HG02852 (cell line): Measurements from ENCODE around the gene GPX1.
"Not testable (repeated sequence)": the region's sequence is repeated elsewhere in the genome, so short reads cannot be mapped to it uniquely, and the experiment has no call there.

Experiments used
- ATAC-seq: cut with Tn5 transposase; IDR thresholded peaks from one replicate; pipeline ENCODE4 v1.9.1; 2021; ENCODE audit warnings: mild to moderate bottlenecking, moderate library complexity; ENCODE audit not compliant: unreplicated experiment

GPX1 gene

DNA sequence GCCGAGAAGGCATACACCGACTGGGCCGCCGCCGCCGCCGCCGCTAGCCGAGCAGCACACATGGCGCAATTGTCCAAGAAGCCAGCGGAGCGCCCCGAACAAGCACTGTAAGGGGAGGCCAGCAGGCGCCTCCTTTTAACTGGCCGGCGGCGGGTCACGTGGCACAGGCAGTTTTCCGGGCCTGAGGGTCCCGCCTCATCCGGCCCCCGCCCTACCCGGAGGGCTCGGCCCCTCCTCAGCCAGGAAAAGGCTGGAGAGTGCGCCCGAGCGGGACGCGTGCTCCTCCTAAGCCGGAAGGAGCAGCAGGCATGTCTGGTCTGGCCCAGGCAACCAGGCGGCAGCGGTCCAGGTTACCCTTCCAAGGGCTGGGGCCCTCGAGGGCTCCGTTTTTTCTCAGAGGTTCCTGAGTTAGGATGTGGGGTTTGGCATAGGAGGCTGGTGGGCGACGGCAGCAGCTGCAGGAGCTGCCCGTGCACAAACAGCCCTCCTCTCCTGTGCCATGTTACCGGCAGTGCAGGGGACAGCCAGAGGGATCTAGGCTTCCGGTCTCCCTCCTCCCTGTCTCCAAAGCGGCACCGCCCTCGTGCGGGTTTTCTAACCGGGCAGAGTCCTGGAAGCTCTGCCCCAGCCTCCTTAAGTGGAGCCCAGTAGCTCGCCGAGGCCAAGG, at the start of gene GPX1:
Gene GPX1, minus strand, starts transcription at position 137 of the 667 bp plus-strand sequence. Its CDS starts 75 bp downstream, at position 62.
- ATAC-seq = peak; percentile 86

DNA sequence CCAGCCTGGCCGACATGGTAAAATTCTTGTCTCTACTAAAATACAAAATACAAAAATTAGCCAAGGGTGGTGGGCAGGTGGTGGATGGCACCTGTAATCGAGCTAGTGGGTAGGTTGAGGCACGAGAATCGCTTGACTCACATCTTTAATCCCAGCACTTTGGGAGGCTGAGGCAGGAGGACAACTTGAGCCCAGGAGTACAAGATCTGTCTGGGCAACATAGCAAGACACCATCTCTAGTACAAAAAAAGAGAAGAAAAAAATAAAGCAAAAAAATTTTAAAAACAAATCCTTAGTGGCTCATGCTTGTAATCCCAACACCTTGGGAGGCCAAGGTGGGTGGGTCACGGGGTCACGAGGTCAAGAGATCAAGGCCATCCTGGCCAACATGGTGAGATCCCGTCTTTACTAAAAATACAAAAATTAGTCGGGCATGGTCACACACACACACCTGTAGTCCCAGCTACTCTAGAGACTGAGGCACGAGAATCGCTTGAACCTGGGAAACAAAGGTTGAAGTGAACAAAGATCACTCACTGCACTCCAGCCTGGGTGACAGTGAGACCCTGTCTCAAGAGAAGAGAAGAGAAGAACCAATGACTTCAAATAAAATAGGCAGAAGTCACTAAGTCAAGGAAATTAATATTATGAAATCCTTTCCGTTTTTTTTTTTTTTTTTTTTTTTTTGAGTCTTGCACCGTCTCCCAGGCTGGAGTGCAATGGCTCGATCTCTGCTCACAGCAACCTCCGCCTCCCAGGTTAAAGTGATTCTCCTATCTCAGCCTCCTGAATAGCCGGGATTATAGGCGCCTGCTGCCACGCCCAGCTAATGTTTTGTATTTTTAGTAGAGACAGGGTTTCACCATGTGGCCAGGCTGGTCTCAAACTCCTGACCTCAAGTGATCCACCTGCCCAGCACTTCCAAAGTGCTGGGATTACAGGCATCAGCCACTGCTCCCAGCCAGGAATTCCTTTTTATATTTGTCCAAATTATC, 48.7 kb upstream of the GPX1 start:
- ATAC-seq = no peak

DNA sequence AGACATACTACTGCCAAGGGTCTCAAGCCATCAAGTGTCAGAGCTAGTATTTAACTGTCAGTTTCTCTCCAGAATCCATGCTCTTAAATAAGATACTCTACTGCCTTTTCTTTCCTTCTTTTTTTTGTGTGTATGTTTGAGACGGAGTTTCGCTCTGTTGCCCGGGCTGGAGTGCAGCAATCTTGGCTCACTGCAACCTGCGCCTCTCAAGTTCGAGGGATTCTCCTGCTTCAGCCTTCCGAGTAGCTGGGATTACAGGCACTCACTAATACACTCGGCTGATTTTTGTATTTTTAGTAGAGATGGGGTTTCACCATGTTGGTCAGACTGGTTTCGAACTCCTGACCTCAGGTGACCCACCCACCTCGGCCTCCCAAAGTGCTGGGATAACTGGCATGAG, 47.4 kb upstream of the GPX1 start:
- not testable (repeated sequence) for ATAC-seq

DNA sequence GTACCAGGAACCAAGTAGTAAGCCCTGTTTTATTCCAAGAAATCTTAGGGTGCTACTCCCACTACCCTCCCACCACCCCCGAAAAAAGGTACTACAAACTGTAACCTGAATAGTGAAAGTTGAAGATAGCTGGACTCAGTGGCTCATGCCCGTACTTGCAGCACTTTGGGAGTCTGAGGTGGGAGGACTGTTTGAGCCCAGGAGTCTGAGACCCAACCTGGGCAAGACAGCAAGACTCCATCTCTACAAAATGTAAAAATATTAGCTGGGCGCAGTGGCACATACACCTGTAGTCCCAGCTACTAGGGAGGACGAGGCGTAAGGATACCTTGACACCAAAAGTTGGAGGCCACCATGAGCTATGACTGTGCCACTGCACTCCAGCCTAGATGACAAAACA, 45.7 kb upstream of the GPX1 start:
- ATAC-seq = no peak

DNA sequence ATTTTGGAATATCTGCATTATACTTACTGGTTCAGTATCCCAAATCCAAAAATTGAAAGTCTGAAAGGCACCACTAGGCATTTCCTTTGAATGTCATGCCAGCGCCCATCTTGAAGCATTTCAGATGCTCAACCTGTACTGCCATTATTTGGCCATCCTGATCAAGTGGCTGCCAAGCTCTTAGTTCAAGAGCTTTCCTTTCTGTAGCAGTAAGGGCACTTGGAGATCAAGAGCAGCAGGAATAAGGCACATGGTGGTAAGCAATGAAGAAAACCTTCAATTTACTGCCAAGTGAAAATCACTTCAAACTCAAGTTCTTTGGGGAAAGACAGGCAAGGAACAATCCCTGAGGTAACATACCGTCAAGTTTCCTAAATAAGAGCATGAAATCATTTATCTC, 43.6 kb upstream of the GPX1 start:
- ATAC-seq = no peak

DNA sequence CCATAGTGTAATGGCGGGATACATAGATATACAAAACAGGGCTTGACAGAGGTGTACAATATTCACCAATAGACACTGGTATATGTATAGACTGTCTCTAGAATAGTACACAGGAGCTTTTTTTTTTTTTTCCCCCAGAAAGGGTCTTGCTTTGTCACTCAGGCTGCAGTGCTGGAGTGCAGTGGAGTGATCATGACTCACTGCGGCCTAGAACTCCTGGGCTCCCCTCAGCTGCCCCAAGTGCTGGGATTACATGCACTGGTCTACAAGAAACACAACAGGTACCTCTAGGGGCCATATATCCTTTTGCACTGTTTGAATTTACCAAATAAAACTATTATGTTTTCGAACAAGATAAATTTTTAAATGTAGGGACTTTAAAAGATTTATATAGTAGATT, 41.3 kb upstream of the GPX1 start:
- no peak for ATAC-seq

DNA sequence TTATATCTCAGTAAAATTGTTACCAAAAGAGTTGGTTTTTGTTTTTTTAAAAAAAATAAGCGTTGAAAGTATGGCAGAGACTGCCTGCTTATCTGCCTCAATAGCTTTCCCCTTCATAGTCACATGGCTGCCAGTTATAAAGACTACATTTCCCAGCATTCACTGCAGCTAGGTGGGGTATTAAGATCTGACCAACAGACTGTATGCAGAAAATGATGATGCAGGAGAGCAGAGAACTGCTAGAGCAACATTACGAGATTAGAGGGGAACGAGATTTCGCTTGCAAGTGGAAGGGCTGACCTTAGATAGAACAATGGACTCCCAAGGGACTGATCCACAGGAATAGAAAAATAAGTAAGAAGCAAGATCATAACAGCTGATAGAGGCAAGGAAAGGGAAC, 39.3 kb upstream of the GPX1 start:
- no peak for ATAC-seq

DNA sequence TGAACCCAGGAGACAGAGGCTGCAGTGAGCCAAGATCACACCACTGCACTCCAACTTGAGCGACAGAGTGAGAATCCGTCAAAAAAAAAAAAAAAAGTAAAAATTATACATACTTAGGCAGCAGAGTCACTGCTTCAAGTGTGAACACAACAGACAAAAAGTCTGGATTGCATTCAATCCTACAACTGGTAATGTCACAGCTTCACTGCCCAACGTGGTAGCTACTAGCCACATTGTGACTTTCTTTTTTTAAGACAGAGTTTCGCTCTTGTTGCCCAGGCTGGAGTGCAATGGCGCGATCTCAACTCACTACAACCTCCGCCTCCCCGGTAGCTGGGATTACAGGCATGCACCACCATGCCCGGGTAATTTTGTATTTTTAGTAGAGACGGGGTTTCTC, 33.2 kb upstream of the GPX1 start:
- ATAC-seq = not testable (repeated sequence)

DNA sequence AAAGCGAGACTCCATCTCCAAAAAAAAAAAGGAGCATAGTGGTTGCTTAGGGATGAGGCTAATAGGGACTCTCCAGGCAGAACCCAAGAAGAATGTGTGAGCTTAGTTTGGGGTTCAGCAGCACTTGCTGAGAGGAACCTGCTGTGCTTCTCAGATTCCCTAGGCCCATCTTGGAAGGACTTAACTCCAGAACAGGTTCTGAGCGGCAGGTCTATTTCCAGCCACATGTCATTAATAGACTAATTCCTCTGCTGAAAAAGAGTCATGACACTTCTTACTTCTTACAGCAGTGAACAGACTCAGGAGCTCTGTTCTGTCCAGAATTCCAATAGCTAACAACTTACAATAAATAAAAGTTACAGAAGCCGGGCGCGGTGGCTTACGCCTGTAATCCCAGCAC, 31.1 kb upstream of the GPX1 start:
- no peak for ATAC-seq

DNA sequence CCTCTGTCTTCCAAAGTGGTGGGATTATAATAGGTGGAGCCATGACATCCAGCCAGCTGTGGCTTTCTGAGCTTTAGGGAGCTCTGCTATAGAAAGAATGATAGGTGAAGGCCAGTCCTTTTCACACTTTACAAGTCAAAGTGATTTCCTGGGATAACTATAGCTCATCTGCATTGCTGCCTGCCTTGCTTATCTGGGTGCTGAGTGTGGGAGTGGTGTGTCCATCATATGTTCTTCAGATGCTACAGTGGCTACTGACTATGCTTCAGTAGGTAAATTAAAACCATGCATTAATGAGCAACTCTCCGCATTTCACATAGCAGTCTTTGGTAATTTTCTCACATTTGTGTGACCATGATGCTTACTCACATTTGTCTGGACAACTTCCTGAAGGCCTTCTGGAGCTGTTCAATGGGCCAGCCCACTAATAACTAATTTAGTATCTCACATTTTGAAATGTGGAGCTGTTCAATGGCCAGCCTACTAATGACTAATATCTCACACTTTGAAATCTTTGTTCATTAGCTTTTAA, 30.2 kb upstream of the GPX1 start:
- ATAC-seq = no peak

DNA sequence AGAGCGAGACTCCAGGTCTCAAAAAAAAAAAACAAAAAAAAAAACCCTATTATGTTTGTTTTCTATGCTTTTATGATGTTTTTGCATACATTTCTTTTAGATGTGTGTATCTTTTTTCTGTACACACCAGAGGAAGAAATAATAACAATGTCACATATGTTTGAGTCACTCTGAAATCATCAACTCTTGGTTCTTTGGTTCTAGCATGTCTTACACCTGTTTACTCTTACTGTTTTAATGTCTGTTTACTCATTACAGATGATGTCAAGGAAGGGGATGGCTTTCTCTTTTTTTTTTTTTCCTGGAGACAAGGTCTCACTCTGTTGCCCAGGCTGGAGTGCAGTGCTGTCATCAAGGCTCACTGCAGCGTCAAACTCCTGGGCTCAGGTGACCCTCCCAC, 29.6 kb upstream of the GPX1 start:
- no peak for ATAC-seq

DNA sequence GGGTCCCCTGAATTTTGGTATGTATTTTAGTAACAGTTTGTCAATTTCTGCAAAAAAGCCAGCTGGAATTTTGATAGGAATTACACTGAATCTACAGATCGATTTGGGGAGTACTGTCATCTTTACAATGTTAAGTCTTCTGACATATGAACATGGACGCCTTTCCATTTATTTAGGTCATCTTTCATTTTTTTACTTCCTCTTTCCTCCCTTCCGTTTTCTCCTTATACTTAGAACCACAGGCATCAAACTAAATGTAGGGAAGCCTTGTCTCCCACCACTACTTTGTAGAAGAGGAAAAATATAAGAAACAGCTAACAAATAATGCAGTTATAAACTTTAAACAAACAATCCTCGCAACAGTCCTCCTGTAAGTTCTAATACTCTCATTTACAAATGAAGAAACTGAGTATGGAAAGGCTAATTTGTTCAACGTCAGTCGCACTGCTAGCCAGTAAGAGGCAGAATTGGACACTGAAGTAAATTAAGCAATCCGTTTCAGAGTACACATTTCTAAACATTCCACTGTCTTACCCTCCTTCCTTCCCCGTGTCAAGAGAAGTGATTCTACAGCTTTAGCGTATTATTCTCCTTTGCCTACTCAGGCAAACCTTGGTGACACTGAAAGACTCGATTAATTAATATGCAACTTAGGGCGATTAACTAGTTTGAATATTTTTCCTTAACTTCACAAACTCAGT, 28.1 kb upstream of the GPX1 start:
- ATAC-seq = no peak

DNA sequence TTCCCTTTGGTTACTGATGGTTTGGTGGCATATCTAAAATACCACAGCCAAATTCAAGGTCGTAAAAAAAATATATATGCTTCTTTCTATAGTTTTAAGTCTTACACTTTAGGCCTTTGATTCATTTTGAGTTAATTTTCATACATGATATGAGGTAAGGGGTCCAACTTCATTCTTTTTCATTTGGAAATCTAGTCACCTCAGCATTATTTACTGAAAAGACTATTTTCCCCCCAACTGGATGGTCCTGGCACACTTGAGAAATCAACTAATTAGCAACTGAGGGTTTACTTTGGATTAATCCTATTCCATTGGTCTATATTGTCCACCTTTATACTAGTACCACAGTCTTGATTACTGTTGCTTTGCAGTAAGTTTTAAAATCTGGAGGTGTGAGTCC, 27.5 kb upstream of the GPX1 start:
- no peak for ATAC-seq

DNA sequence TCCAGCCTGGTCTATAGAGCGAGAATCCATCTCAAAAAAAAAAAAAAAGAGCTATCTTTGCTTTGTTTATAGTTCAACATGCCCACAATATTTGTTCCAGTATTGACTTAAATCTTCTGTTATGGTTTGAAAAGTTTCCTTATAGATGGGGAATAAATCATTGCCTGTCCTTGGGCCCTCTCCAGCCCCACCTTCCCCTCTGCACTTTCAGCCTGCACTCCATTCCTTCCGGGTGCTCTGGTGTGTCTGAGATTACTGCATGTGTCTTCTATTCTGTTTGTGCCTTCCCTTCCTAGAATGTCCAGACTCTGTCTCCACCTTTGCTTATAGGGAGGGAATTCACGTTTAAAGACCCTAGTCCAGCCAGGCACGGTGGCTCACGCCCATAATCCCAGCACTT, 25.2 kb upstream of the GPX1 start:
- ATAC-seq = no peak

DNA sequence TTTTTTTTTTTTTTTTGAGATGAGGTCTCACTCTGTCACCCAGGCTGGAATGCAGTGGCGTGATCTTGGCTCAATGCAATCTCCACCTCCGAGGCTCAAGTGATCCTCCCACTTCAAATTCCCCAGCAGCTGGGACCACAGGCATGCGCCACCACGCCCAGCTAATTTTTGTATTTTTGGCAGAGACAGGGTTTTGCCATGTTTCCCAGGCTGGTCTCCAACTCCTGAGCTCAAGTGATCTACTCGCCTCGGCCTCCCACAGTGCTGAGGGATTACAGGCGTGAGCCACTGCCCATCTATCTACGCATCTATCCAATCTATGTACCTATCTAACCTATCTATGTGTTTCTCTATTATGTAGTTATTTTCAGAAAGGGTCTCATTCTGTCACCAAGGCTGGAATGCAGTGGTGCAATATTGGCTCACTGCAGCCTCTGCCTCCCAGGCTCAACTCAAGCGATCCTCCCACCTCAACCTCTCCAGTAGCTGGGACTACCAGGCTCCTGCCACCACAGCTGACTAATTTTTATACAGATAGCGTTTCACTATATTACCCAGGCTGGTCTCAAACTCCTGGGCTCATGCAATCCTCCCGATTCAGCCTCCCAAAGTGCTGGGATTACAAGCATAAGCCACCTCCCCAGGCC, 20.2 kb upstream of the GPX1 start:
- no peak for ATAC-seq

DNA sequence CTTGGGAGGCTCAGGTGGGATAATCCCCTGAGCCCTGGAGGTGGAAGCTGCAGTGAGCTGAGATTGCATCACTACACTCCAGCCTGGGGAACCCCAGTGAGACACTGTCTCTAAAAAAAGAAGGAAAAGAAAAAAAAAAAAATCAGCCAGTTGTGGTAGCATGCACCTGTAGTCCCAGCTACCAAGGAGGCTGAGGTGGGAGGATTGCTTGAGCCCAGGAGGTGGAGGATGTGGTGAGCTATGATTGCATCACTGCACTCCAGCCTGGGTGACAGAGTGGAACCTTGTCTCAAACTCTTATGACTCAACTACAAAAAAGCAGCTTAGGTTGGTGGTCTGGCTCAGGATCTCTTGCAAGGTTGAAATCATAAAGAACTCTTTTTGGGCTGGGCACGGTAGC, 19.3 kb upstream of the GPX1 start:
- ATAC-seq = no peak

DNA sequence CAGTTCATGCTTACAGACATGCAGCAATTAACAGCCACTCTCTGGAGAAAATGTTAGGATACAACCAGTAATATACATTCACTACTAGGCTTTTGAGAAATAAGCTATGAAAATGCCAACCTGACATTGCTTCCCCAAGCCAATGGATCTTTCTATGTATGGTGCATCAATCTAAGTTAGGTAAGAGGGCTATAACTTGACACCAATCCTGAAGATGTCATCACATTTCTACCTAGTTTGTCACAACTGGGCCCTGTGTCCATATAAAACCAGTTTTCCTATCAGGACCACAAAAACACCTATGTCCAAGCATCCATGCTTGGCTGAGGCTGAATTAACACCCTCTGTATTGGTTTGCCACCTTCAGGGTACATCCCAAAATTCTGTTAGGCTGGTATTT, 13.8 kb upstream of the GPX1 start:
- no peak for ATAC-seq

DNA sequence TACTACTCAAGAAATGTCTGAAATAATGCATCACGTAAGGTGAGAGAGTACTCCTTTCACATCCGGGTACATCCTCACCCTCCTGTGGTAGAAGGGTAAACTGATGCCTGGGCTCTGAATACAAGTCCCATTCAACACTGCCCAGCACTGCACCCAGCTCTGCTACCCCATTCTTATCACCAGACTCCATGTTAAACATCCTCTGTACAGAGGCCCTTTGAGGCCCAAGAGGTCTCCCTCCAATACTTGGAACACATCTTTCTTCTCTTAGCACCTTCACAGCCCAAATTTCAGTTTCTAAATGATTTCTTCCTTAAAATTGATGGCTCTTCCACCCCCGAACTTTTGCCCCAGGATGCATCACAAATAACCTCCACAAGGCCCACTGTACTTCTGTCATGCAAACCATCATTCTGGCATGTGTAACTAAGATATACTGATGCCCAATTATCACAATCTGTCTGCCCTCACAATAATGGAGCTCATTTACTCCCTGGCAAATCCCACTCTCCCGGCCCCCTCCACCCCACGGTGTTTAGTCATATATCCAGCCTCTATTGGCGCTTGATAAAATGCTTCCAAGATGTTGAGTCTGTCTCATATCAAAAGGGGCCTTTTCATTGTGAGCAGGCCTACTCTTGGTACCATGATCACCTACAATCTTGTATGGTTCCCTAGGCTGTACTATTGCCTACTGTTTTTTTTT, 12.6 kb upstream of the GPX1 start:
- no peak for ATAC-seq

DNA sequence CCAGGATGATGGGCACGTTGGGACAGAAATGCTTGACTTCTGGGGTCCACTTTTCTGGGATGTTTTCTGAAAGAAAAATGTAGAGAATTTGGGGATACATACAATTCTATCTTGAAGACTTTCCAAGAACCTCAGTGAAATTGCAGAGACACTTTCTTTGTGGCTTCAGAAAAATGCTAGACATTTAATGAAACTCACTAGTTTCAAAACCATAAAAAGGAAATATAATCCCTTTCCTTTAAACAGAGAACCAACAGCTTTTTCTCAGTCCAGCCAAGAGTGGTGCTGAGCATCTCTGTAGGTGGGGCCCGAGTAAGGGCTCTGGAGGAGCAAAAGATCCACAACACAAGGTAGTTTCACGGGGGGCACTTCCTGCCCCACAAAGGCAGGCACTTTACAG, 4.4 kb upstream of the GPX1 start:
- no peak for ATAC-seq

DNA sequence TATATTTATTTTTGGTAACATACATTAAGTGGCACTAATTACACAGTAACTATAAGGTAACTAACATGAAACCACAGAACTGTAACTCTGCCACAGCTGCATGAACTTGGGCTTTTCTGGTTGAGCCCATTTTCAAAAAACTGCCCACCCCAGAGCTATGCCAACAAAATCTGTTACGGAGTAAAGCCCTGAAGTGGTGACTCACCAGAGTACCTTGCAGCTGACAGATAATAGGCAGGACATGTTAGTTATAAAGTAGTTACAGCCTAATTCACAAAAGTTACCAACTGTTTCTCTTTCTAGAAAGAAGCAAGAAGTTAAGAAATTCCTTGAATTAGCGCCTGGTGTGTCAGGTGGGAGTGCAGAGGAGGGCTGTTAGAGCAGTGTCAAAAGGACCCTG, 1.5 kb upstream of the GPX1 start:
- ATAC-seq = no peak
